HFF-Myc (cell line): Measurements from ENCODE around the gene BIN1.
A peak's percentile ranks its signal among the peaks of the same experiment; 100 is the strongest.

Experiments used
- DNase-seq: peaks from one replicate; pipeline ENCODE4 v3.0.0-alpha.2; 2011; ENCODE audit warnings: low read depth; ENCODE audit errors: extremely low read depth
- H3K4me3 ChIP-seq: replicated peaks from 2 replicates; pipeline ENCODE4 v1.5.1; 2011; ENCODE audit warnings: low read depth, mild to moderate bottlenecking, control low read depth, low read length
- TF ChIP-seq, protein P1 (sequence below): IDR thresholded peaks from 2 replicates; pipeline ENCODE4 v1.5.1; 2012; ENCODE audit warnings: mild to moderate bottlenecking, low read depth, low read length, control low read depth; ENCODE audit errors: missing control alignments

Gene BIN1, protein sequence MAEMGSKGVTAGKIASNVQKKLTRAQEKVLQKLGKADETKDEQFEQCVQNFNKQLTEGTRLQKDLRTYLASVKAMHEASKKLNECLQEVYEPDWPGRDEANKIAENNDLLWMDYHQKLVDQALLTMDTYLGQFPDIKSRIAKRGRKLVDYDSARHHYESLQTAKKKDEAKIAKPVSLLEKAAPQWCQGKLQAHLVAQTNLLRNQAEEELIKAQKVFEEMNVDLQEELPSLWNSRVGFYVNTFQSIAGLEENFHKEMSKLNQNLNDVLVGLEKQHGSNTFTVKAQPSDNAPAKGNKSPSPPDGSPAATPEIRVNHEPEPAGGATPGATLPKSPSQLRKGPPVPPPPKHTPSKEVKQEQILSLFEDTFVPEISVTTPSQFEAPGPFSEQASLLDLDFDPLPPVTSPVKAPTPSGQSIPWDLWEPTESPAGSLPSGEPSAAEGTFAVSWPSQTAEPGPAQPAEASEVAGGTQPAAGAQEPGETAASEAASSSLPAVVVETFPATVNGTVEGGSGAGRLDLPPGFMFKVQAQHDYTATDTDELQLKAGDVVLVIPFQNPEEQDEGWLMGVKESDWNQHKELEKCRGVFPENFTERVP

DNA sequence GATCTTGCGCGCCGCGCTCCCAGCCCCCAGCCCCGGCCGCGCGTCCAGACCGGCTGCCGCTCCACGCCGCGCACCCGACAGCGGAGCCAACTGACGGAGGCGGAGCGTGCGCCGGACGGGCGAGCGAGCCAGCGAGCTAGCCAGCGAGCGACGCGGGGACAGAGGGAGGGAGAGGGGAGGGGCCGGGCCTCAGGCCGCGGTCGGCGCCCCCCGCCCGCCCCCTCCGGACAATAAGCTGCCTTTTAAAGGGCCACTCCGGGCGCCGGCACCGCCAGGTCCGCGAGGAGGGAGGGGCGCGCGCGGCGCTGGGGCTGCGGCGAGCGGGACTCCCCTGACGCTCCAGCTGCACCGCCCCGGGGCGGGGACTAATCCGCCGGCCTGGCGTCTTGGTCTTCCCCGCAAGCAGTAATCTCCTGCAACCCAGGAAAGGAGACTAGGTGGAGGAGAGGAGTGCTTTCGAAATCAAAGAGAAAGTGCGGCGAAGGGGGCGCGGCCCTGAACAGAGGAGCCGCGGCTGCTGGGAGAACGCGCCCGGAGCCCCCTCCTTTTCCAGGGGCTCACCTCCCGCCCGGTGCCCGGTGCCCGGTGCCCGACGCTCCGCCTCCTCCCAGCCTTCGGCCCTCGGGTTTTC lies at the start of gene BIN1:
TSS of gene BIN1 (minus strand) at position 164 of the 631 bp plus-strand sequence. CDS start 211 bp downstream, outside the sequence.
- peak within 1 kb of the TSS; percentile 92 for H3K4me3 ChIP-seq
- TF ChIP-seq, protein P1, sequence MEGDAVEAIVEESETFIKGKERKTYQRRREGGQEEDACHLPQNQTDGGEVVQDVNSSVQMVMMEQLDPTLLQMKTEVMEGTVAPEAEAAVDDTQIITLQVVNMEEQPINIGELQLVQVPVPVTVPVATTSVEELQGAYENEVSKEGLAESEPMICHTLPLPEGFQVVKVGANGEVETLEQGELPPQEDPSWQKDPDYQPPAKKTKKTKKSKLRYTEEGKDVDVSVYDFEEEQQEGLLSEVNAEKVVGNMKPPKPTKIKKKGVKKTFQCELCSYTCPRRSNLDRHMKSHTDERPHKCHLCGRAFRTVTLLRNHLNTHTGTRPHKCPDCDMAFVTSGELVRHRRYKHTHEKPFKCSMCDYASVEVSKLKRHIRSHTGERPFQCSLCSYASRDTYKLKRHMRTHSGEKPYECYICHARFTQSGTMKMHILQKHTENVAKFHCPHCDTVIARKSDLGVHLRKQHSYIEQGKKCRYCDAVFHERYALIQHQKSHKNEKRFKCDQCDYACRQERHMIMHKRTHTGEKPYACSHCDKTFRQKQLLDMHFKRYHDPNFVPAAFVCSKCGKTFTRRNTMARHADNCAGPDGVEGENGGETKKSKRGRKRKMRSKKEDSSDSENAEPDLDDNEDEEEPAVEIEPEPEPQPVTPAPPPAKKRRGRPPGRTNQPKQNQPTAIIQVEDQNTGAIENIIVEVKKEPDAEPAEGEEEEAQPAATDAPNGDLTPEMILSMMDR, result no peak
- DNase-seq, result no peak

DNA sequence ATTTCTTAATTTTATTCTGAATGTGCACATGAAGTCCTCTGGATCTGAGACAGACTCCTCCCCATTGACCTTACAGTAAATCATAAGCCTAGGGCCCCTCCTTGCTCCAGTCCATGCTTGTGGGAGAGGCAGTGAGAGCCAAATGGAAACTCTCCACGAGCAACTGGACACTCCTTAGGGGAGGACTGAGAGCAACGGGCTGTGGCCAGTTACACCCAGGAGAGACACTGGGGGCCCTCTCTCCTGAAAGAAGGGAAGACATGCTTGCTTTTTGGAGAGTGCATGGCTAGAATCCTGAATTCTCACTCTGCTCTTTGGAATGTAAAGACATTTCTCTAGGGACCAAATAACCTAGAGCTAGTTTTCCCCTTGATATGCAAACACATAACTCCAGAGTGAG lies 49.0 kb upstream of the BIN1 start:
- TF ChIP-seq, protein P1, result no peak
- no peak for DNase-seq
- no peak overlapping the region for H3K4me3 ChIP-seq

DNA sequence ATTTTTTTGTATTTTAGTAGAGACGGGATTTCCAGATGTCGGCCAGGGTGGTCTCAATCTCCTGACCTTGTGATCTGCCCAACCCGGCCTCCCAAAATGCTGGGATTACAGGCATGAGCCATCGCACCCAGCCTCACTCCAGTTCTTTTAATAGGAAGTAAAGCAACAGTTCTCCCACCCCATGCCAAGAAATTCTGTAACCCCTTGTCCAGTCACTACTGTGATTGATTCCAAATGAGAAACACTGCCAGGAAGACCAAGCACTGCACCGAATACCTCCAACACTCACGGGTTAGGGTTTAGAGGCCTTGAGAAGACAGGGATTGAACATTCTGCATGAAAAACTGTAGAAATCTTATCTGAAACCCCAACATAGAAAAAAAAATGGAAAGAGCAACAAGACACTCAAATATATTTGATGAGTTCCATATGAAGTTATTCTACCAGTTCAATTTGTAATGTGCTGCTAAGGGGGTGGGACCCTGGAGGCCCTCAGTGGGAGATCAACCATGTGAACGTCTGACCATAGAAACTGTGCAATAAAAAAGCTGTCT lies 48.2 kb upstream of the BIN1 start:
- no peak overlapping the region for H3K4me3 ChIP-seq
- no peak for DNase-seq
- TF ChIP-seq, protein P1, result no peak

DNA sequence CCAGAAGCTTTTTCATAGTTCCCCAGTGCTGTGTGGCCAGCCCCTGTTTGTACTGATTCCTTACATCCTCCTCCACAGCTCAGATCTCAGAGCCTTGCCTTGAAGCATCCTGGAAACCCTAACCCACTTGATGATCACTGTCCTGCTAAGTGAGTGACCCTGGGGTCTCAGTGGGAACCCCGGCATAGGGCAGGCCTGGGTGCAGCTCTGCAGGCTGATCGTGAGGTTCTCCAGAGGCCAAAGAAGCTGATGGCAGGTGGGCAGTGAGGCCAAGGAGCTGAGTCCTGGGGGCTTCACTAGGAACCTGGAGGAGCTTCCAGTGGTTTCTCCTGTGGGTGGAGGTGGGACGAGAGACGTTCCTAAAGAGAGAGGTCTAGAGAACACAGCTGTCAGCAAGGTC lies 47.4 kb upstream of the BIN1 start:
- DNase-seq, result no peak
- no peak overlapping the region for H3K4me3 ChIP-seq
- TF ChIP-seq, protein P1, result no peak

DNA sequence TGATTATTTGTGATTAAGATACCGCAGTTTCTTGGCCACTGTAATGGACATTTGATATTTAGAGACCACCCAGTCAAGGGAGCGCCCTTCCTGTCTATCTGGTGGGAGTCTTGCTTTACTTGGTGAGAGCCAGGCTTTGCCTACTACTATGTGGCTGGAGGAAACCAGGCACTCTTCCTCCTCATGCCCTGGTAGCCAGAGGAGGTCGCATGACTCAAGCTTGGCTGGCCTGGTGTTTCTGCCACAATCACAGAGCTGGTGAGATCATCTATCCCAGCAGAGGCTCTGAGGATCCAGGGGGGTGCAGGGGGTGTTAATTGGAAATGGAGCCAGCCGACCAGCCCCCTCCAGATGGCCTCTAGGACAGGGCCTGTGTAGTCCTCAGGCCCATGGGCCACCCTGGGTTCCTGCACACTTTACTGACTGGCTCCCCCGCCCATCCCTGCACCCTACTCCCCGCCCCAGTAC lies 46.8 kb upstream of the BIN1 start:
- H3K4me3 ChIP-seq, result no peak overlapping the region
- TF ChIP-seq, protein P1, result no peak
- no peak for DNase-seq

DNA sequence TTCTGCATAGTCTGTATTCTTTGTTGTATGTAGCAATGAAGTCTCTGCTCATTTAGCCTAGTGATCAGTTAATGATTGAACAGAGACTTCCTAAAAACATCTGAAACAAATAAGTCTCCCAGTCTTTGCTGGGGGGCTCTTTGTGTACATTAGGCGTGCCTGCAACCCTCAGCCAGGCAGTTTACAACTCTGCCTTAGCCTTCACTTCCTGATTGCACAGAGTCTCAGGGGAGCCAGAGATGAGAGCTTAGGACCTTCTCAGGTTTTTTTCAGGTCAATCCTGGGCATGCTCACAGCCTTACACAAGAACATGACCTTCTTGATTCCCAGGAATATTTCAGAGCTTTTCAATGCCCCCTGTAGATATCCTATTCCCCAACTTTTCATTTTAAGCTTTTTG lies 44.0 kb upstream of the BIN1 start:
- DNase-seq, result no peak
- TF ChIP-seq, protein P1, result no peak

More for the DNA sequence above, 44.0 kb upstream of the BIN1 start:
- no peak overlapping the region for H3K4me3 ChIP-seq
